Bronchial epithelial cell (primary cell): Measurements from ENCODE around the gene PLCB1. TPM values are rescaled to one million over a fixed set of nuclear protein-coding genes. Genes with fewer than 3 reads are reported as not detected.

Experiments used
- DNase-seq: peaks from one replicate; pipeline ENCODE4 v3.0.0-alpha.2; 2010; ENCODE audit warnings: low read depth
- FAIRE-seq: peaks from 2 replicates; lab custom pipeline; 2011; peaks lifted over from hg19 to GRCh38; lab: Jason Lieb, UNC
- H3K27me3 ChIP-seq: 2 replicates; pipeline ENCODE4 v1.5.1; 2011; ENCODE audit warnings: low read length; ENCODE audit not compliant: control insufficient read depth, insufficient read depth
- H3K36me3 ChIP-seq: 2 replicates; pipeline ENCODE4 v1.5.1; 2011; ENCODE audit warnings: low read length; ENCODE audit not compliant: control insufficient read depth, insufficient read depth
- H3K4me3 ChIP-seq: 2 replicates; pipeline ENCODE4 v1.5.1; 2011; ENCODE audit warnings: mild to moderate bottlenecking, low read depth, low read length, control low read depth
- total RNA-seq: library from RNA; depleted of rRNA; stranded (reverse); fragments of >200 nt; gene quantifications from 2 replicates; pipeline ENCODE4 v1.2.1, GENCODE V29; 2014
- TF ChIP-seq, protein P1 (sequence below): IDR thresholded peaks from 2 replicates; pipeline ENCODE4 v1.5.1; 2011; ENCODE audit warnings: mild to moderate bottlenecking, moderate library complexity, low read length, control low read depth, inconsistent platforms; ENCODE audit not compliant: insufficient read depth, severe bottlenecking

PLCB1 gene
- total RNA-seq, 1 donor from 2014 or later, result 1.1 TPM

DNA sequence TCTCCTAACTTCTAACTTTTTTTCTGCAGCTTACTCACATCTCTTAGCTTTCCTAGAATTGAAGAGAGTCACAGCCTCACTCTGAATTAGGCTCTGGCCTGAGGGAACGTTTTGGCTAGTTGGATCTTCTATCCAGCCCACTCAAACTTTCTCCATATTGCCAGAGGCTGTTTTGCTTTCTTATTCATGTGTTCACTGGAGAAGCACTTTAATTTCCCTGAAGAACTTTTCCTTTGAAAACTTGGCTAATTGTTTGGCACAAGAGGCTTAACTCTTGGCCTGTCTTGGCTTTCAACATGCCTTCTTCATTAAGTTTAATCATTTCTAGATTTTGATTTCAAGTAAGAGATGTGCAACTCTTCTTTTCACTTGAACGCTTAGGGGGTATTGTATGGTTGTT, 798.7 kb downstream of the PLCB1 start:
- no peak overlapping the region for H3K4me3 ChIP-seq
- no peak for DNase-seq
- no peaks in the 10 kb centered on the region for H3K27me3 ChIP-seq
- TF ChIP-seq, protein P1, sequence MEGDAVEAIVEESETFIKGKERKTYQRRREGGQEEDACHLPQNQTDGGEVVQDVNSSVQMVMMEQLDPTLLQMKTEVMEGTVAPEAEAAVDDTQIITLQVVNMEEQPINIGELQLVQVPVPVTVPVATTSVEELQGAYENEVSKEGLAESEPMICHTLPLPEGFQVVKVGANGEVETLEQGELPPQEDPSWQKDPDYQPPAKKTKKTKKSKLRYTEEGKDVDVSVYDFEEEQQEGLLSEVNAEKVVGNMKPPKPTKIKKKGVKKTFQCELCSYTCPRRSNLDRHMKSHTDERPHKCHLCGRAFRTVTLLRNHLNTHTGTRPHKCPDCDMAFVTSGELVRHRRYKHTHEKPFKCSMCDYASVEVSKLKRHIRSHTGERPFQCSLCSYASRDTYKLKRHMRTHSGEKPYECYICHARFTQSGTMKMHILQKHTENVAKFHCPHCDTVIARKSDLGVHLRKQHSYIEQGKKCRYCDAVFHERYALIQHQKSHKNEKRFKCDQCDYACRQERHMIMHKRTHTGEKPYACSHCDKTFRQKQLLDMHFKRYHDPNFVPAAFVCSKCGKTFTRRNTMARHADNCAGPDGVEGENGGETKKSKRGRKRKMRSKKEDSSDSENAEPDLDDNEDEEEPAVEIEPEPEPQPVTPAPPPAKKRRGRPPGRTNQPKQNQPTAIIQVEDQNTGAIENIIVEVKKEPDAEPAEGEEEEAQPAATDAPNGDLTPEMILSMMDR, result no peak
- H3K36me3 ChIP-seq, result no peaks in the 10 kb centered on the region
- FAIRE-seq, result no peak

DNA sequence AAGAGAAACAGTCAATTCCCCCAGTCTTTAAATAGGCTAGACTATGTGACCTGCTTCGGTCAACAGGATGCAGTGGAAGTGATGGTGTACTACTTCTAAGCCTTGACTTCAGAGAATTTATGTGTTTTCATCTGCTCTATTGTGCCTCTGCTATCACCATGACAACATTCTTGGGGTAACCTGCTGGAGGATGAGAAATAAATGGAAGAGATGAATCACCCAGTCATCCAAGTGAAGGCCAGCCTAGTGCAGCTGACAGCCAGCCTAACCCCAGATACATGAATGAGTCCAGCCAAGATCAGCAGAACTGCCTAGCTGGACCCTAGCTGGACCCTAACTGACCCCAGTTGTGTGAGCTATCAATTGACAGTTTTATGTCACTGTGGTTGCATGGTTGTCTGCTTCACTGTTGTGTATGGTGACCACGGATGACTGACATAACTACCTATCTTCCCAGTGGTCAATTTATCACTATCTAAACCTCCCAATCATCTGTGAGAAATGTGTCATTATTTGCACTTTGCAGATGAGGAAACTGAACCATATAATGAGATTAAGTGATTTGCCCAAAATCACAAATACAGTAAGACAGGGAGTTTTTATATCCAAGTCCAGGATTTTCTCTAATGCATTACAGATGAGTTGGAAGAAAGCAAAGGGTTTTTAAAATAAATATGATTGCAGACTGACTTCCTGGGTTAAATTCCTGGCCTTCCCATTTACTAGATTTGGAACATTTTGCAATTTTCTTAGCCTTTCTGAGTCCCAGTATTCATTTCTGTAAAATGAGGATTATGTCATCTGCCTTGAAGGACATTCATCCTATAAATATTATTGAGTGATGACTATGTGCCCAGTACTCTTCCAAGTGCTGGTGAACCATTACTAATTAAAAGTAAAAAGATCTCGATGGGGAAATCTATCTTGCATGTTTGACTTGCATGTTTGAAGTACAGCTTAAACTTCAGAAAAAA, 800.4 kb downstream of the PLCB1 start:
- no peak for FAIRE-seq
- Histone ChIP-seq H3K27me3 (no peaks in the 10 kb centered on the region), H3K36me3 (no peaks in the 10 kb centered on the region), H3K4me3 (no peak overlapping the region)
- TF ChIP-seq, protein P1, result no peak
- DNase-seq, result peak; percentile 6

DNA sequence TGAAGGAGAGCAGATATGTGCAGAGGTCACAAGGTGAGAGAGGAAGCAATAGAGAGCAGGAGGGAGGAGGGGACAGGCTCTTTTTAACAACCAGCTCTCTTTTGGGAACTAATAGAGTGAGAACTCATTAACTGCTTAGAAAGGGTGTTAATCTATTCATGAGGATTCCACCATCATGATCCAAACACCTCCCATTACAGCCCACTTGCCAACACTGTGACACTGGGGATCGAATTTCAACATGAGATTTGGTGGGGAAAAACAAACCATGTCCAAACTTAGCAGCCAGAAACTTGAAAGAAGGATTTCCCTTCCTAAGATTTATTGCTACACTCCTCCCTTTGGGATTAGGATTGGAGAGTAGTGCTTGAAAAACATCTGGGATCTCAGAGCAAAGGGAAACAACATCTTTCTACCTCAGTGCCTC, 801.3 kb downstream of the PLCB1 start:
- TF ChIP-seq, protein P1, result no peak
- H3K36me3 ChIP-seq, result no peaks in the 10 kb centered on the region
- FAIRE-seq (no peak), DNase-seq (no peak)
- H3K4me3 ChIP-seq, result no peak overlapping the region
- no peaks in the 10 kb centered on the region for H3K27me3 ChIP-seq

DNA sequence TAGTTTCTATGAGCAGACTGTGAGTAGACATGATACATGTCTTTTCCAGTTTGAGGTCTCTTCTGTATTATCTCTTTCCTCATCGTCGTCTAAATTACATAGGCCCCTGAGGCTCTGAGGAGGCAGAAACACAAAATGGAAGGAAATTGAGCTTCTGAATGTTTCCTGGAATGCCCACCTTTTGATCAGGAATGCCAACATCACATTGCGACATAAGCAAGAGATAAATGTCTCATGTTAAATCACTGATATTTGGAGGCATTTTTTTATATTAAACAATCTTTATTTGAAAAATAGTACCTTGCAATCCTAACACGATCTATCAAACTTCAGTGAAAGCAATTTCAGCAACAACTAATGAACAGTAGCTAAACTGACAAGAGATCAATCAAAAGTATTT, 802.3 kb downstream of the PLCB1 start:
- DNase-seq, result no peak
- FAIRE-seq, result no peak
- TF ChIP-seq, protein P1, result no peak

More for the DNA sequence above, 802.3 kb downstream of the PLCB1 start:
- Histone ChIP-seq H3K36me3 (no peaks in the 10 kb centered on the region), H3K4me3 (no peak overlapping the region), H3K27me3 (no peaks in the 10 kb centered on the region)

Other genes starting within 250 kb of the PLCB1 start
- gene HAO1, start 191.8 kb upstream of the PLCB1 start, total RNA-seq, result not detected in 2 replicates
- 11.6 and 19.5 TPM in 2 replicates for gene TMX4, start 112.5 kb upstream of the PLCB1 start, total RNA-seq